GM23338 (cell line): ENCODE results near the gene KIF6.

Experiments
- CREB1 ChIP-seq: fragments of 250-450 bp; sonication (Bioruptor Pico); IDR thresholded peaks from 2 replicates; pipeline ENCODE4 v1.5.0; 2020; ENCODE audit warnings: low read depth, mild to moderate bottlenecking, moderate library complexity
- EZH2 ChIP-seq: fragments of 200-600 bp; sonication (generic); IDR thresholded peaks from one replicate; pipeline ENCODE4 v1.8.0; 2017; ENCODE audit warnings: antibody characterized with exemption, mild to moderate bottlenecking, low read depth; ENCODE audit not compliant: unreplicated experiment
- EZH2phosphoT487 ChIP-seq: fragments of 200-600 bp; sonication (generic); IDR thresholded peaks from one replicate; pipeline ENCODE4 v1.8.1; 2018; ENCODE audit warnings: antibody characterized with exemption; ENCODE audit not compliant: unreplicated experiment
- JUNB ChIP-seq: IDR thresholded peaks from one replicate; pipeline ENCODE4 v1.6.1; 2016; ENCODE audit warnings: antibody characterized with exemption; ENCODE audit not compliant: unreplicated experiment
- NANOG ChIP-seq: IDR thresholded peaks from 2 replicates; pipeline ENCODE4 v1.6.1; 2016; ENCODE audit warnings: antibody characterized with exemption, borderline replicate concordance
- POLR2AphosphoS5 ChIP-seq: IDR thresholded peaks from 2 replicates; pipeline ENCODE4 v1.6.1; 2016; ENCODE audit warnings: antibody characterized with exemption, low read depth
- REST ChIP-seq: IDR thresholded peaks from one replicate; pipeline ENCODE4 v1.6.1; 2018; ENCODE audit warnings: antibody characterized with exemption; ENCODE audit not compliant: unreplicated experiment
- STAT1 ChIP-seq: IDR thresholded peaks from one replicate; pipeline ENCODE4 v1.6.1; 2016; ENCODE audit warnings: antibody characterized with exemption; ENCODE audit not compliant: unreplicated experiment
- ZNF114 ChIP-seq: fragments of 250-450 bp; sonication (Bioruptor Pico); IDR thresholded peaks from 2 replicates; pipeline ENCODE4 v1.5.0; 2020; ENCODE audit warnings: mild to moderate bottlenecking, moderate library complexity
- TF ChIP-seq, protein P1 (sequence below), 2 experiments: fragments of 200-600 bp in 1 of 2; sonication (generic) in 1 of 2; conservative IDR thresholded peaks; 2 replicates each; pipeline versions ENCODE4 v1.5.1 to v1.6.1; 2016 to 2017; ENCODE audit warnings: antibody characterized with exemption in 2 of 2, low read depth in 2 of 2, mild to moderate bottlenecking in 2 of 2, moderate library complexity in 1 of 2
- TF ChIP-seq, protein P2 (sequence below): IDR thresholded peaks from 2 replicates; pipeline ENCODE4 v1.6.1; 2016; ENCODE audit warnings: antibody characterized with exemption

- TF ChIP-seq ZNF114 (CRISPR knock-in tag) (no peak), REST (no peak), NANOG (peak; percentile 52; the same call in 1 of the 2 replicates), EZH2phosphoT487 (no peak), POLR2AphosphoS5 (no peak), CREB1 (CRISPR knock-in tag) (no peak), EZH2 (no peak), JUNB (no peak), STAT1 (no peak)
- TF ChIP-seq, protein P1, sequence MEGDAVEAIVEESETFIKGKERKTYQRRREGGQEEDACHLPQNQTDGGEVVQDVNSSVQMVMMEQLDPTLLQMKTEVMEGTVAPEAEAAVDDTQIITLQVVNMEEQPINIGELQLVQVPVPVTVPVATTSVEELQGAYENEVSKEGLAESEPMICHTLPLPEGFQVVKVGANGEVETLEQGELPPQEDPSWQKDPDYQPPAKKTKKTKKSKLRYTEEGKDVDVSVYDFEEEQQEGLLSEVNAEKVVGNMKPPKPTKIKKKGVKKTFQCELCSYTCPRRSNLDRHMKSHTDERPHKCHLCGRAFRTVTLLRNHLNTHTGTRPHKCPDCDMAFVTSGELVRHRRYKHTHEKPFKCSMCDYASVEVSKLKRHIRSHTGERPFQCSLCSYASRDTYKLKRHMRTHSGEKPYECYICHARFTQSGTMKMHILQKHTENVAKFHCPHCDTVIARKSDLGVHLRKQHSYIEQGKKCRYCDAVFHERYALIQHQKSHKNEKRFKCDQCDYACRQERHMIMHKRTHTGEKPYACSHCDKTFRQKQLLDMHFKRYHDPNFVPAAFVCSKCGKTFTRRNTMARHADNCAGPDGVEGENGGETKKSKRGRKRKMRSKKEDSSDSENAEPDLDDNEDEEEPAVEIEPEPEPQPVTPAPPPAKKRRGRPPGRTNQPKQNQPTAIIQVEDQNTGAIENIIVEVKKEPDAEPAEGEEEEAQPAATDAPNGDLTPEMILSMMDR (conservative IDR thresholded peaks at IDR 0.05; ENCODE audit: low read depth in 2 of 2): no peak
- TF ChIP-seq, protein P2, sequence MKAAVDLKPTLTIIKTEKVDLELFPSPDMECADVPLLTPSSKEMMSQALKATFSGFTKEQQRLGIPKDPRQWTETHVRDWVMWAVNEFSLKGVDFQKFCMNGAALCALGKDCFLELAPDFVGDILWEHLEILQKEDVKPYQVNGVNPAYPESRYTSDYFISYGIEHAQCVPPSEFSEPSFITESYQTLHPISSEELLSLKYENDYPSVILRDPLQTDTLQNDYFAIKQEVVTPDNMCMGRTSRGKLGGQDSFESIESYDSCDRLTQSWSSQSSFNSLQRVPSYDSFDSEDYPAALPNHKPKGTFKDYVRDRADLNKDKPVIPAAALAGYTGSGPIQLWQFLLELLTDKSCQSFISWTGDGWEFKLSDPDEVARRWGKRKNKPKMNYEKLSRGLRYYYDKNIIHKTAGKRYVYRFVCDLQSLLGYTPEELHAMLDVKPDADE: no peak
These were observed 55.8 kb downstream of the KIF6 start for GRCh38 chr6:39669207-39669972.
